HG02840 (cell line): ENCODE measurements around the gene FNDC5.

Source experiments
- ATAC-seq: cut with Tn5 transposase; IDR thresholded peaks from one replicate; pipeline ENCODE4 v1.9.1; 2021; ENCODE audit warnings: mild to moderate bottlenecking, moderate library complexity, moderate number of reproducible peaks; ENCODE audit not compliant: unreplicated experiment, low FRiP score

Gene FNDC5

GRCh38 chr1:32898056-32898455 lies 27.3 kb upstream of the FNDC5 start:
- no peak for ATAC-seq

- ATAC-seq, result no peak
Measured at GRCh38 chr1:32897082-32898049, 26.7 kb upstream of the FNDC5 start.

GRCh38 chr1:32896451-32896850 lies 25.7 kb upstream of the FNDC5 start:
- no peak for ATAC-seq

- no peak for ATAC-seq
Measured at GRCh38 chr1:32895325-32896215, 24.9 kb upstream of the FNDC5 start.

- ATAC-seq, result no peak
Measured at GRCh38 chr1:32894681-32895080, 24.0 kb upstream of the FNDC5 start.

- no peak for ATAC-seq
Measured at GRCh38 chr1:32894019-32894600, 23.4 kb upstream of the FNDC5 start.

GRCh38 chr1:32893198-32894018 lies 22.7 kb upstream of the FNDC5 start:
- no peak for ATAC-seq

- no peak for ATAC-seq
Measured at GRCh38 chr1:32892368-32893197, 21.9 kb upstream of the FNDC5 start.

- ATAC-seq, result no peak
Measured at GRCh38 chr1:32891630-32892029, 20.9 kb upstream of the FNDC5 start.

GRCh38 chr1:32891241-32891570 lies 20.5 kb upstream of the FNDC5 start:
- ATAC-seq, result no peak

GRCh38 chr1:32890516-32891240 lies 20.0 kb upstream of the FNDC5 start:
- no peak for ATAC-seq

- no peak for ATAC-seq
Measured at GRCh38 chr1:32889731-32890278, 19.1 kb upstream of the FNDC5 start.

- ATAC-seq, result no peak
Measured at GRCh38 chr1:32888677-32889420, 18.1 kb upstream of the FNDC5 start.

- no peak for ATAC-seq
Measured at GRCh38 chr1:32888134-32888533, 17.4 kb upstream of the FNDC5 start.

- ATAC-seq, result no peak
Measured at GRCh38 chr1:32887623-32888022, 16.9 kb upstream of the FNDC5 start.

GRCh38 chr1:32886828-32887414 lies 16.2 kb upstream of the FNDC5 start:
- no peak for ATAC-seq
